HepG2 (cell line): ENCODE data around the gene ZSCAN21. TPM values are rescaled to one million over a fixed set of nuclear protein-coding genes. Genes with fewer than 3 reads are reported as not detected.

Experiments used
- AGO2 ChIP-seq: fragments of 200-400 bp; formaldehyde crosslinking; optimal IDR thresholded peaks from 2 replicates; pipeline ENCODE3; 2017; ENCODE audit warnings: mild to moderate bottlenecking, low read depth, low read length, moderate library complexity
- ATAD3A ChIP-seq: sonication (generic); formaldehyde crosslinking; IDR thresholded peaks from 2 replicates; pipeline ENCODE4 v1.4.0; 2020; ENCODE audit warnings: missing genetic modification reagents
- ERF ChIP-seq: IDR thresholded peaks from 2 replicates; pipeline ENCODE4 v1.6.1; 2018; ENCODE audit warnings: missing biosample characterization, missing genetic modification reagents
- FIP1L1 ChIP-seq: fragments of 200-400 bp; formaldehyde crosslinking; IDR thresholded peaks from 2 replicates; pipeline ENCODE4 v1.6.1; 2018; ENCODE audit warnings: low read depth, mild to moderate bottlenecking, low read length, moderate library complexity, borderline replicate concordance; ENCODE audit not compliant: insufficient read depth
- FOXA1 ChIP-seq, 2 experiments: fragments of 450-650 bp in 1 of 2; sonication (generic) in 1 of 2; formaldehyde crosslinking in 1 of 2; IDR thresholded peaks; 2 replicates each; pipeline versions ENCODE4 v1.4.0 to v1.6.1; 2016 to 2020; ENCODE audit warnings: missing genetic modification reagents in 1 of 2
- GATA4 ChIP-seq: sonication (generic); IDR thresholded peaks from 2 replicates; pipeline ENCODE4 v1.6.1; 2016; ENCODE audit warnings: antibody characterized with exemption, low read depth, borderline replicate concordance
- HDAC6 ChIP-seq: fragments of 200-600 bp; sonication (generic); IDR thresholded peaks from 2 replicates; pipeline ENCODE4 v1.7.0; 2017; ENCODE audit warnings: mild to moderate bottlenecking, antibody characterized with exemption, low read length, low read depth
- HNF1A ChIP-seq, 2 experiments: sonication (generic) in 1 of 2; formaldehyde crosslinking in 1 of 2; IDR thresholded peaks; 2 replicates each; pipeline versions ENCODE4 v1.4.0 to v1.6.1; 2016 to 2020; ENCODE audit warnings: borderline replicate concordance in 1 of 2, low read depth in 1 of 2, mild to moderate bottlenecking in 1 of 2, missing genetic modification reagents in 1 of 2
- HOXA5 ChIP-seq: sonication (generic); formaldehyde crosslinking; IDR thresholded peaks from 2 replicates; pipeline ENCODE4 v1.4.0; 2020; ENCODE audit warnings: missing genetic modification reagents
- IKZF4 ChIP-seq: sonication (generic); formaldehyde crosslinking; IDR thresholded peaks from 2 replicates; pipeline ENCODE4 v1.5.1; 2020; ENCODE audit warnings: borderline replicate concordance, mild to moderate bottlenecking, low read depth, missing genetic modification reagents; ENCODE audit errors: not compliant biosample characterization
- IRF2 ChIP-seq: IDR thresholded peaks from 2 replicates; pipeline ENCODE4 v1.6.1; 2018; ENCODE audit warnings: missing genetic modification reagents, missing compliant biosample characterization
- PCBP2 ChIP-seq: fragments of 200-400 bp; formaldehyde crosslinking; optimal IDR thresholded peaks from 2 replicates; pipeline ENCODE3; 2018; ENCODE audit warnings: low read length, low read depth; ENCODE audit not compliant: poor library complexity, severe bottlenecking
- PPARG ChIP-seq: conservative IDR thresholded peaks from 2 replicates; pipeline ENCODE4 v1.6.1; 2016; ENCODE audit warnings: missing biosample characterization, missing genetic modification reagents
- SIN3A ChIP-seq: IDR thresholded peaks from 2 replicates; pipeline ENCODE4 v1.6.1; 2011; ENCODE audit warnings: low read depth, mild to moderate bottlenecking, control low read depth, low read length, borderline replicate concordance
- SP4 ChIP-seq: sonication (generic); formaldehyde crosslinking; IDR thresholded peaks from 2 replicates; pipeline ENCODE4 v1.8.1; 2023; ENCODE audit warnings: mild to moderate bottlenecking, missing genetic modification reagents
- ZC3H13 ChIP-seq: sonication (generic); formaldehyde crosslinking; IDR thresholded peaks from 2 replicates; pipeline ENCODE4 v1.8.1; 2023; ENCODE audit warnings: mild to moderate bottlenecking, missing genetic modification reagents, moderate library complexity
- ZNF282 ChIP-seq: fragments of 450-650 bp; IDR thresholded peaks from 2 replicates; pipeline ENCODE4 v1.6.1; 2018; ENCODE audit not compliant: partially characterized antibody
- ZNF292 ChIP-seq: sonication (generic); formaldehyde crosslinking; IDR thresholded peaks from 2 replicates; pipeline ENCODE4 v1.8.1; 2022; ENCODE audit warnings: mild to moderate bottlenecking, low read depth, missing genetic modification reagents, borderline replicate concordance
- ZNF3 ChIP-seq: IDR thresholded peaks from 2 replicates; pipeline ENCODE4 v1.7.0; 2017; ENCODE audit warnings: inconsistent platforms
- ZNF432 ChIP-seq: sonication (generic); formaldehyde crosslinking; IDR thresholded peaks from 2 replicates; pipeline ENCODE4 v1.5.0; 2020; ENCODE audit warnings: missing genetic modification reagents, mild to moderate bottlenecking, borderline replicate concordance
- ZNF530 ChIP-seq: sonication (generic); formaldehyde crosslinking; IDR thresholded peaks from 2 replicates; pipeline ENCODE4 v1.5.0; 2020; ENCODE audit warnings: low read depth, mild to moderate bottlenecking, missing genetic modification reagents
- ZNF549 ChIP-seq: sonication (generic); formaldehyde crosslinking; IDR thresholded peaks from 2 replicates; pipeline ENCODE4 v1.5.0; 2020; ENCODE audit warnings: missing genetic modification reagents
- ZNF552 ChIP-seq: sonication (generic); formaldehyde crosslinking; IDR thresholded peaks from 2 replicates; pipeline ENCODE4 v1.9.0; 2022; ENCODE audit warnings: missing genetic modification reagents, mild to moderate bottlenecking, borderline replicate concordance
- ZSCAN5A ChIP-seq: sonication (generic); formaldehyde crosslinking; IDR thresholded peaks from 2 replicates; pipeline ENCODE4 v1.8.0; 2022; ENCODE audit warnings: mild to moderate bottlenecking, missing genetic modification reagents, borderline replicate concordance
- polyA plus RNA-seq, 8 experiments: library from polyadenylated mRNA; depleted of rRNA in 3 of 8; stranded (reverse) in 7 of 8; unstranded in 1 of 8; fragments of >200 nt; fragmentation: Illumina TruSeq in 4 of 8; extraction: Trizol in 4 of 8; gene quantifications; 2 replicates each; pipeline versions ENCODE4 v1.2.1 to v1.2.3, GENCODE V29; 2011 to 2016; ENCODE audit warnings: low read depth in 4 of 8, missing spikeins in 1 of 8, mixed read lengths in 1 of 8; ENCODE audit not compliant: insufficient read depth in 1 of 8
- total RNA-seq, 5 experiments: library from RNA; depleted of rRNA; stranded (reverse); fragments of >200 nt; fragmentation: Illumina TruSeq; extraction: Trizol; gene quantifications; 2 replicates each; pipeline ENCODE4 v1.2.3, GENCODE V29; 2016; ENCODE audit warnings: low read depth in 1 of 5

The ZSCAN21 gene
- total and polyA plus RNA-seq, 2 of the 13 experiments (the other 11 are each of a cell fraction or from before 2014, with no cell fraction given) = 7.0 to 10.0 TPM

DNA sequence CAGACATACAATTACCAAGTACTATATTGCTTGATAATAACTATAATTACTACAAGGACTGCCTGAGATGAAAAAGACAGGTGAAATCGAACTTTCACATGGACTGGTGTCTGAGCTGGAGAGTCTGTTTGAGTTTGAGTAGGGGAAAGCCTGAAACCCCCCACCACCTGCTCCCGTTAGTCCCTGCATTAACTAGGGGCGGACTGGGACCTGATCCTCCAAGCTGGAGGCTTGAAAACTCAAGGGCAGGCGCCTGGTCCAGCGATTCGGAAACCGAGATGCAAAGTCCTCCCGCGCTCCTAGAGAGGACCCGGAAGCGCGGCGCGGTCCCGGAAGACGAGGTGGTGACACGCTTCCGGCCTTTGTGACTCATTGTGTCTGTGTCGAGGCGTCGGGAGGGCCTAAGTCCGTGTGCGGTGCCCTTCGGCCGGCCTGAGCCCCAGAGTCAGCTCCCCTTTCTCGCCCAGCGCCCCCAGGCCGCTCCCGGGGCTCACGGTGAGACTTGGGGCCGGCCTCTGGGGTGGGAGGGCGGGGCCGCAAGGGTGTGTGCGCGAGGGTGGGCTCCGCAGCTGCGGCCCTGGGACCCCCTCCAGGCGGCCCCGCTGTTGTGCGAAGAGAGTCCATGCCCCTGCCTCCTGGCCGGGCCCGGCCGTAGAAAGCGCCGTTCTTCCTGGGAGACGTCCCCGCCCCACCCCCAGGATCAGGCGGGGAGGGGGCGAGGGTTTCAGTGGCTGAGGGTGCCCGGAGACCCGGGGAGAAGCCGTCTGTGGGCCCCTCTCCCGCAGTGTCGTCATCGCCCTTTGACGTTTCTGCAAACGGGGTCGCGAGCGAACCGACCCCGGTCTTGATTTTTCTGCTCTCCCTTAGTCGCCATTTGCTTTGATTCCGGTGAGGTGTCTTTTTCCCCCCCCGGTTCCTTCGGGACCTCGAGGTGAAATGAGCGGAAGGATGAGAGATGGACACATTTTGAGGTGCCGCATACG is 34.1 kb upstream of the ZSCAN21 start, which contains the start of gene ZKSCAN1 (continued):
- no peak for TF ChIP-seq PCBP2
- no peak for TF ChIP-seq ZNF530 (CRISPR knock-in tag)
- TF ChIP-seq ZNF3 (CRISPR knock-in tag) = no peak
- no peak for TF ChIP-seq ZNF549
- no peak for TF ChIP-seq FIP1L1
- TF ChIP-seq ZNF282 = no peak
- TF ChIP-seq SIN3A = peak; percentile 79
- no peak for TF ChIP-seq HNF1A (IDR thresholded peaks at IDR 0.05; ENCODE audit: low read depth)
- peak; percentile 55; the same call in 1 of the 2 replicates for TF ChIP-seq HNF1A (CRISPR knock-in tag; IDR thresholded peaks at IDR 0.05; ENCODE audit: borderline replicate concordance)
- TF ChIP-seq PPARG (CRISPR knock-in tag) = no peak; the same call in 1 of the 2 replicates
- peak; percentile 92 for TF ChIP-seq ERF (CRISPR knock-in tag)
- no peak for TF ChIP-seq ZSCAN5A (CRISPR knock-in tag)
- no peak for TF ChIP-seq IKZF4 (CRISPR knock-in tag)
- TF ChIP-seq ATAD3A (CRISPR knock-in tag) = no peak
- TF ChIP-seq IRF2 = peak; percentile 85
- TF ChIP-seq FOXA1 (IDR thresholded peaks at IDR 0.05) = no peak
- TF ChIP-seq FOXA1 (CRISPR knock-in tag; IDR thresholded peaks at IDR 0.05) = no peak
- TF ChIP-seq AGO2 = peak; percentile 99
- TF ChIP-seq SP4 = peak; percentile 57; the same call in 1 of the 2 replicates
- TF ChIP-seq HOXA5 = peak; percentile 66; the same call in 1 of the 2 replicates
- no peak for TF ChIP-seq ZNF552 (CRISPR knock-in tag)
- TF ChIP-seq ZNF292 = no peak
- 0 out of 2 replicates have a peak, but pooled peaks have one; percentile 26 for TF ChIP-seq GATA4
- TF ChIP-seq HDAC6 = no peak
- no peak for TF ChIP-seq ZNF432 (CRISPR knock-in tag)
- TF ChIP-seq ZC3H13 (CRISPR knock-in tag) = no peak
